HG03025 (cell line): ENCODE data around the gene SPATS2.
A peak's percentile ranks its signal among the peaks of the same experiment; 100 is the strongest.

Experiments used
- ATAC-seq: cut with Tn5 transposase; IDR thresholded peaks from one replicate; pipeline ENCODE4 v1.9.1; 2021; ENCODE audit warnings: mild to moderate bottlenecking, moderate library complexity; ENCODE audit not compliant: unreplicated experiment, low FRiP score

SPATS2 gene

GRCh38 chr12:49335955-49336644 lies 31.2 kb upstream of the SPATS2 start:
- no peak for ATAC-seq

GRCh38 chr12:49336645-49337584 lies 30.3 kb upstream of the SPATS2 start, which contains the start of gene C1QL4:
TSS of gene C1QL4 (minus strand) at chr12:49337188. CDS start at chr12:49336477, 711 bp downstream.
- peak; percentile 48 for ATAC-seq

DNA sequence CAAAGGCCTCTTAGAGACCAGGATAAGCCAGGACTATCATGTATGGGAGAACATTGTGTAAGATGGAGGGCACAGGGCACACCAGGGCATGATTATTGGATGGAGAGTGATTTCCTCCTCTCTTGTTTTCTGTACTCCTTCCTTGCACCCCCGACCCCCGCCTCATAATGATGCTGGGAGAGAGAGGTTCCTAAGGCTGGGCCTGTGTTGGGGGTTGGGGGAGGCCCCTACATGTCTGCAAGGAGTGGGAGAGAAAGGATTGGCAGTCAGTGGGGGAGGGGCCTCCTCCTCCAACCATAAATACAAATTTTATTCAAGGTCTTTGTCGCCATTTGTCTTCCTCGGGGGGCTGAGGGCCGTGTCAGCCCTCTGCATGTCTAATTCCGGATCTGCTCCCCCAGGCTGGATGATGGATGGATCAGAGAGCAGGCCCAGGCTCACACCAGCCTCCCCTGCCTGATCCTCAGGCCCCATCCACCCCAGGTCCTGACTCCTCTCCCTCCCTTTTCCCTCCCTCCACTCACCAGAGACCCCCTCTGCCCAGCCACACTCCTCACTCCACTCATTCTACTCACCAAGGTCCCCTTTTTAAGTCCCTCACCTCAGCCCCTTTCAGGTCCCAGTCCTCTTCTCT lies 28.3 kb upstream of the SPATS2 start:
- no peak for ATAC-seq

DNA sequence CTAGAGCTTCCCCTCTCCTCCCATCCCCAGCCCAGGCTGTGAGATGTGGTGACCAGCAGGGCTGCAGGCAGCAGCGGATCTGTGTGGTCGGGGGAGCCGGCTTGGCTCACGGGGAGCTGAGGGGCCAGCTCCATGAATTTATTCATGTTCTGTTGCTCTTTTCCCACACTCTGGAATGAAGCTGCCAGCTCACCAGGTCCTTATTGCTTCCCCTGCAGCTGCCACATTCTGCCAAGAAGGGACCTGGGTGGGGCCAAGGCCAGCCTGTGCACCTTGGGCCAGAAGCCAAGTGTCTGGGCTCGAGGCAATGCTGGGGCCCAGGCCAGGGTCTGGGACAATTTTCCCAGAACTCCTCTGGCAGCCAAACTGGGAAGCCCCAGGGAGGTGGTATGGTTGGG lies 27.8 kb upstream of the SPATS2 start:
- no peak for ATAC-seq

DNA sequence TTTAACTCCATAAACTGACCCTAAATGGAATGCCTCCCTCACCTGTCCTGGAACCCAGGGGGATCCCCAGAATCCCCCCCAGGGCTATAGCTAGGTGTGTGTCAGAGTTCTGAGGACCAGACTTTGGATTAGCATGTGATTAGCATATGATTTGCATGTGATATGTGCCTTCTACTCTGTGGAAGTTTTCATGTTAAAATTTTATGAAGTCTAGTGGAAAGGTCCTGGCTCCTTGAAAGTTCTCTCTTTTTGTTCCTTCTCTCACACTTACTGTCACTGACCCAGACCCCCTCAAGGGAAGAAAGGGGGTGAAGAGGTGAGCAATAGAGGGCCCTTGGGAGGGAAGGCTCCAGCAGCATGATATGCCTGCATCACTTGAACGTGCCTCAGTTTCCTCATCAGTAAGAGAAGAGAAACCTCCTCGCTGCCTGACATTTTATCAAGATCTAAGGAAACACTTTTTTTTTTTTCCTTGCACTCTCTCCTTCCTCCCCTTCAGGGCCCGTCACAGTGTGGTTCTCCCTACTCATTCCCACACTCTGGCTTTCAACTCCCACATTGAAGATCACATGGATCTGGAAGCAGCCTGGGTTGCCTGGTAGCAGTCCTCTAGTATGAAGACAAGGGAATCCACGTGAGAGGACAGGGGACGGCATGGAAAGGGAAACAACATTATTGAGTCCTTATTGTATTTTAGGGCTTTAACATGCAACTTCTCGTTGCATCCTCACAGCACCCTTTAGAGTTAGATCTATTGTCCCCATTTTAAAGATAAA lies 27.0 kb upstream of the SPATS2 start:
- no peak for ATAC-seq

DNA sequence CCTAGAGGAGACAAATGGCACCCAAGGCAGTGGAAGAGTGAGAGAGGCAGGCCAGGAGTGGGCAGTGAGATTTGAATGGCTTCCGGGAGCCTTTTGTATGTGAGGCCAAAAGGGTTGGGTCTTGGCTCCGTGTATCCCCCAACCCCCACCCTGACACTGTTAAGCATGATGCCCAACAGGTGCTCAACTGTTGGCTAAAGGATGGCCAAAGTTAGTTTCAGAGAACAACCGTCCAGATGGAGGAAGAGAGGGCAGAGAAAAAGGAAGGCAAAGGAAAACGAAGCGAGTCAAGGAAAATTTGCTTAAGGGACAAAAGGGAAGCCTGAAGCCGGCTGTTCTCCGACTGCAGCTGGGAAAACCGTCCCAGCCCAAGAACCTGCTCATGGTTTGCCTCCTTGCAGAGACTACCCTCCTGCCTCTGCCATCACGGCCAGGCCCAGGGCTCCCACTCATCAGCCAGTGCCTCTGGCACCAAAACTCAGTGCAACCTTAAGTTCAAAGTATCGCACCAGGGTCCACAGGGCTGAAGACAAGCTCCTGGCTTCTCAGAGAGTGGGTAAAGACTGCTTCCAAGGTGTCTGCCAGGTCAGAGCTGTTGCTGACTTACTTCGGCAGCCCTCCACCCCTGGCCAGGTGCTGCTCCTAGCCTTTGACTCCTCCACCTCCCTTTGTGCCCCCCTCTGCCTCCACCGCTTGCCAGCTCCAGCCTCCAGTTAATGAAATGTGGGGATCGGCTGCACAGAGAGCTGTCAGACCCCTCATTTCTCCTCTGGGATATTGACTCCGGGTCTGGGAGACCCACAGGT lies 26.1 kb upstream of the SPATS2 start:
- ATAC-seq, result no peak

GRCh38 chr12:49341777-49342065 lies 25.5 kb upstream of the SPATS2 start:
- no peak for ATAC-seq

GRCh38 chr12:49342066-49342913 lies 25.0 kb upstream of the SPATS2 start:
- peak; percentile 54 for ATAC-seq

DNA sequence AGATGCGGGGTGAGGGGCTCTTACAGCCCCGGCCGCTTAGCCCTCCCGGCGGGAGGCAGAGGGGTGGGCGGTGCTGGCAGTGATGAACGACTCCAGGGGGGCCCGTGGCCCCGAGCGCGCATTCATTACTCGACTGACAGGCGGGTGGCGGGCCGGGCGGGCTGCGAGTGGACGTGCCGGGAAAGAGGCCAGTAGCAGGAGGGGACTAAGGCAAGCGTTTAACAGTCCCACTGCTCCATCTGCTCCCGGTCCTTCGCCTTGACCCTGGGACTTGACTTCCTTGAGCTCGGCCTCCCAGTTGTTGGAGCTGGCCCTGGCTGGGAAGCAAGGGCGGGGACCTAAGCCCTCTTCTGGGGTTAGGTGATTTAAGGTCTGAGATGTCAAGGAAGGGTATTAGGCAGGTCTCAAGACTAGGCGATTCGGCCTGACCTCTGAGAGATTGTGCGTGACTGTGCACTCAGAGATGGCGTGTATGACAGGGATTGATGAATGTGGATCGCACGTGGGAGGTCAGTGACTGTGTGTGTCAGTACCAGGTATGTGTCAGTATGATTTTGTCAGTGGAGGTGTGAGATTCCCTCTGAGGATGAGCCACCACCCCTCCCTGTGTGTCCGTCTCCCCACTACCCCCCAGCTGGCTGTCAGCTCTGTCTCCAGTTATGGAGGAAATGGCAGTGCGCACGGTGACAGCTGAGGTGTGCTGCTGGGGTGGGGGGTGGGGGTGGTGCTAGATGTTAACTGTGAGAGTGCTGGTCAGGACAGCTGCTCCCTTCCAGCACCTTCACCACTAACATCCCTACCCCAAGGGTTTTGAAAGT lies 24.1 kb upstream of the SPATS2 start:
- ATAC-seq, result no peak

- ATAC-seq, result no peak
Measured at GRCh38 chr12:49344486-49345050, 22.7 kb upstream of the SPATS2 start.

- no peak for ATAC-seq
Measured at GRCh38 chr12:49345051-49345824, 22.0 kb upstream of the SPATS2 start.

GRCh38 chr12:49345825-49346658 lies 21.2 kb upstream of the SPATS2 start:
- ATAC-seq, result no peak

GRCh38 chr12:49346659-49347310 lies 20.5 kb upstream of the SPATS2 start, which contains the start of gene DNAJC22:
TSS of gene DNAJC22 (plus strand) at chr12:49346888. CDS start at chr12:49348873, 1,985 bp downstream.
- no peak for ATAC-seq

GRCh38 chr12:49347311-49348193 lies 19.7 kb upstream of the SPATS2 start:
- no peak for ATAC-seq

GRCh38 chr12:49348781-49349180 lies 18.5 kb upstream of the SPATS2 start:
- no peak for ATAC-seq
